Astrocyte (in vitro differentiated cells and primary cell): ENCODE results near the gene AMFR.

Experiments
- EZH2 ChIP-seq: IDR thresholded peaks from 2 replicates; pipeline ENCODE4 v1.6.1; 2012; ENCODE audit warnings: mild to moderate bottlenecking, low read length, inconsistent platforms; ENCODE audit not compliant: insufficient read depth
- TF ChIP-seq, protein P1 (sequence below): IDR thresholded peaks from 2 replicates; pipeline ENCODE4 v1.5.1; 2011; ENCODE audit warnings: low read depth, mild to moderate bottlenecking, inconsistent platforms, low read length, moderate library complexity; ENCODE audit not compliant: insufficient read depth

GRCh38 chr16:56469748-56470147, 44.4 kb upstream of the AMFR start:
- TF ChIP-seq, protein P1, sequence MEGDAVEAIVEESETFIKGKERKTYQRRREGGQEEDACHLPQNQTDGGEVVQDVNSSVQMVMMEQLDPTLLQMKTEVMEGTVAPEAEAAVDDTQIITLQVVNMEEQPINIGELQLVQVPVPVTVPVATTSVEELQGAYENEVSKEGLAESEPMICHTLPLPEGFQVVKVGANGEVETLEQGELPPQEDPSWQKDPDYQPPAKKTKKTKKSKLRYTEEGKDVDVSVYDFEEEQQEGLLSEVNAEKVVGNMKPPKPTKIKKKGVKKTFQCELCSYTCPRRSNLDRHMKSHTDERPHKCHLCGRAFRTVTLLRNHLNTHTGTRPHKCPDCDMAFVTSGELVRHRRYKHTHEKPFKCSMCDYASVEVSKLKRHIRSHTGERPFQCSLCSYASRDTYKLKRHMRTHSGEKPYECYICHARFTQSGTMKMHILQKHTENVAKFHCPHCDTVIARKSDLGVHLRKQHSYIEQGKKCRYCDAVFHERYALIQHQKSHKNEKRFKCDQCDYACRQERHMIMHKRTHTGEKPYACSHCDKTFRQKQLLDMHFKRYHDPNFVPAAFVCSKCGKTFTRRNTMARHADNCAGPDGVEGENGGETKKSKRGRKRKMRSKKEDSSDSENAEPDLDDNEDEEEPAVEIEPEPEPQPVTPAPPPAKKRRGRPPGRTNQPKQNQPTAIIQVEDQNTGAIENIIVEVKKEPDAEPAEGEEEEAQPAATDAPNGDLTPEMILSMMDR: no peak
- TF ChIP-seq EZH2: no peak
